SU-DHL-6 (cell line): ENCODE measurements around the gene E2F3.

Source experiments
- CTCF ChIP-seq: fragments of 200-600 bp; sonication (generic); IDR thresholded peaks from one replicate; pipeline ENCODE4 v1.5.1; 2017; ENCODE audit warnings: antibody characterized with exemption, mild to moderate bottlenecking, low read length, moderate library complexity; ENCODE audit not compliant: insufficient read depth, poor library complexity, severe bottlenecking
- EZH2phosphoT487 ChIP-seq: fragments of 200-600 bp; sonication (generic), shearing (Covaris generic); conservative IDR thresholded peaks from 2 replicates; pipeline ENCODE4 v1.6.1; 2018; ENCODE audit warnings: mild to moderate bottlenecking, antibody characterized with exemption, low read length, moderate library complexity, mixed read lengths

- TF ChIP-seq CTCF, result no peak
- no peak for TF ChIP-seq EZH2phosphoT487
Observed at GRCh38 chr6:20389066-20389465, 12.6 kb upstream of the E2F3 start.
